IgD-negative memory B cell (primary cell): ENCODE data around the gene CDC42SE2. TPM values are rescaled to one million over a fixed set of nuclear protein-coding genes. Genes with fewer than 3 reads are reported as not detected.

Experiments
- H3K27ac Mint-ChIP-seq, 3 donors: one replicate each; pipeline ENCODE4 v1.8.0; 2020 to 2022; ENCODE audit warnings: mild to moderate bottlenecking in 3 of 3, mixed read lengths in 3 of 3, moderate library complexity in 1 of 3
- H3K27me3 Mint-ChIP-seq: one replicate; pipeline ENCODE4 v1.8.0; 2021; ENCODE audit warnings: mixed read lengths
- H3K36me3 Mint-ChIP-seq: one replicate; pipeline ENCODE4 v1.8.0; 2020; ENCODE audit warnings: mild to moderate bottlenecking, mixed read lengths
- H3K4me1 Mint-ChIP-seq, 3 donors: one replicate each; pipeline ENCODE4 v1.8.0; 2020 to 2022; ENCODE audit warnings: mixed read lengths in 3 of 3, mild to moderate bottlenecking in 1 of 3
- H3K4me3 Mint-ChIP-seq, 4 donors: one replicate each; pipeline ENCODE4 v1.8.0; 2020 to 2022; ENCODE audit warnings: mild to moderate bottlenecking in 4 of 4, mixed read lengths in 4 of 4, moderate library complexity in 3 of 4
- H3K9me3 Mint-ChIP-seq, 3 donors: one replicate each; pipeline ENCODE4 v1.8.0; 2020 to 2021; ENCODE audit warnings: mixed read lengths in 3 of 3, mild to moderate bottlenecking in 1 of 3
- polyA plus RNA-seq: library from polyadenylated mRNA; unstranded; fragments of 300-500 nt; fragmentation: Illumina TruSeq; gene quantifications from one replicate; pipeline ENCODE4 v1.2.3, GENCODE V29; 2021

Gene CDC42SE2
- polyA plus RNA-seq, 1 donor from 2014 or later: 248 TPM

GRCh38 chr5:131431794-131432193, 167.9 kb downstream of the CDC42SE2 start:
- Mint-ChIP-seq H3K27ac (no peak overlapping the region), H3K4me3 (peak overlapping the region in 1 of 4 donors; percentile 58), H3K9me3 (no peaks in the 10 kb centered on the region), H3K4me1 (no peaks in the 10 kb centered on the region), H3K36me3 (peaks cover 13% of the 10 kb centered on the region), H3K27me3 (no peaks in the 10 kb centered on the region)

GRCh38 chr5:131433109-131433508, 169.3 kb downstream of the CDC42SE2 start:
- H3K4me1 Mint-ChIP-seq: no peaks in the 10 kb centered on the region
- no peaks in the 10 kb centered on the region for H3K9me3 Mint-ChIP-seq
- H3K27me3 Mint-ChIP-seq: no peaks in the 10 kb centered on the region
- H3K36me3 Mint-ChIP-seq: peaks cover 15% of the 10 kb centered on the region
- peak overlapping the region in 1 of 3 donors; percentile 34 for H3K27ac Mint-ChIP-seq
- H3K4me3 Mint-ChIP-seq: no peak overlapping the region

DNA sequence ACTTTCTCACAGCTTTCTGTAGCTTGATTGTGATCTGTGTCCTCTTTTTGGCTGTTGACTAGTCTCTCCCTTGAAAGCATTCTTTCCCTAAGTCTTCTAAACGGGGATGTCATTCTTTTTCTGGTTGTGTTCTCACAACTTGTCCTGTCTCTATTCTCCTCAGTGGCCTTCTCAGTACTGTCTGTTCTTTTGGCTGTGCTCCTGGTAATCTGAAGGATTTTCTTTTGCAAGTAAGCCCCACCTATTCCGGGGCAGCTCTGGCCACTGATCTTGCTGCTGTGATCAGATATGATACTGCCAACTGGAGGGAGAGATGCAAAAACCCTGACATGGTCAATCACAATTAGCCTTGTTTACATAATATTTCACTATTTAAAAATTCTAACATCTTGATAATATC, 172.2 kb downstream of the CDC42SE2 start:
- H3K27ac Mint-ChIP-seq: peak overlapping the region in 1 of 3 donors; percentile 33

GRCh38 chr5:131441184-131441583, 177.3 kb downstream of the CDC42SE2 start:
- Mint-ChIP-seq H3K36me3 (peaks cover 7% of the 10 kb centered on the region), H3K4me1 (peaks cover 0 to 6% (median 0%) of the 10 kb centered on the region in 3 donors), H3K27ac (no peak overlapping the region), H3K4me3 (no peak overlapping the region), H3K27me3 (no peaks in the 10 kb centered on the region), H3K9me3 (no peaks in the 10 kb centered on the region)

More for the DNA sequence above, 172.2 kb downstream of the CDC42SE2 start:
- peaks cover 0 to 6% (median 0%) of the 10 kb centered on the region in 3 donors for H3K4me1 Mint-ChIP-seq
- H3K36me3 Mint-ChIP-seq: peaks cover 13% of the 10 kb centered on the region
- H3K4me3 Mint-ChIP-seq: no peak overlapping the region
- no peaks in the 10 kb centered on the region for H3K27me3 Mint-ChIP-seq
- H3K9me3 Mint-ChIP-seq: no peaks in the 10 kb centered on the region

Other genes starting within 250 kb of the CDC42SE2 start
- 343 TPM for gene HINT1, start 98.8 kb upstream of the CDC42SE2 start, polyA plus RNA-seq
- 11.3 TPM for gene LYRM7, start 93.1 kb upstream of the CDC42SE2 start, polyA plus RNA-seq